ENCODE data around the gene CDHR2.

The CDHR2 gene

DNA sequence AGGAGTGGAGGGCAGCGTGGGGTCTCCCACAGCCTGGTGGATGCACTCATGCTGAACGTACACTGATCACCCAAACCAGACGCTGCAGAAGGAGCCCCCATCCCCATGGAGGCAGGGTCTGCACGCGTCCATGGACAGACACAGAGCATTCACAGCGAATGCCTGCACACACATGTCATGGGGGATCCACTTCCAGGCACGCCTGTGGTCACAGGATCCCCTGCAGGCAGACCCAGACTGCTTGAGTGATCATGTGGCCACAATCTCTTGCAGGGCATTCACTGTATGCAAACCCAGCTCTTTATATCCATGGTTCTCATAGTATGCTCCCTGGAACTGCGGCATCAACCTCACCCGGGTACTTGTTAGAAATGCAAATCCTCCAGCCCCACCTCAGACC, 75.8 kb downstream of the CDHR2 start:
- Histone ChIP-seq H3K4me1 (ENCODE audit: control insufficient read depth, insufficient read depth, low read length) (peaks cover 13% of the 10 kb centered on the region), H3K4me3 (ENCODE audit: low read length) (no peak overlapping the region), H3K27me3 (ENCODE audit: control insufficient read depth, insufficient read depth, low read length) (peaks cover 82% of the 10 kb centered on the region)

DNA sequence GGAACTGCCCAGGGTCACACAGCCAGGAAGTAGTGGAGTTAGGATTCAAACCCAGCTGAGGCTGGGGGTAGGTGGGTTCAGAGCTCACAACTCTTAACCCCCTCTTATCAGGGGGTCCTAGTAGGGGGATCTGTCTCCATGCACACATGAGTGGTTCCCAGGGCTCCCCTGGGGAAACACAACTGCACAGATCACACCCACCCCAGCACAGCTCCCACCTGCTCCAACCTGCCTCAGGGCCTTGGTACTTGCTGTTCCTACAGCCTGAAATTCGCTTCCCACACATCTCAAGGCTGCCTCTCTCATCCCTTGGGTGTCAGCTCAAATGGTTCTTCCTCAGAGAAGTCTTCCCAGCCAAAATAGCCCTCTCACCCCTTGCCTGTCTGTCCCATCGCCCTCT, 76.4 kb downstream of the CDHR2 start:
- peaks cover 14% of the 10 kb centered on the region for H3K4me1 ChIP-seq (ENCODE audit: control insufficient read depth, insufficient read depth, low read length)
- H3K9me3 ChIP-seq (ENCODE audit: control insufficient read depth, low read length): no peaks in the 10 kb centered on the region
- peaks cover 82% of the 10 kb centered on the region for H3K27me3 ChIP-seq (ENCODE audit: control insufficient read depth, insufficient read depth, low read length)
- H3K9ac ChIP-seq (ENCODE audit: low read length): no peak overlapping the region
- H3K4me3 ChIP-seq (ENCODE audit: low read length): no peak overlapping the region
- no peaks in the 10 kb centered on the region for H3K36me3 ChIP-seq (ENCODE audit: control insufficient read depth, insufficient read depth, low read length)

More for the DNA sequence above, 75.8 kb downstream of the CDHR2 start:
- Histone ChIP-seq H3K9ac (ENCODE audit: low read length) (no peak overlapping the region), H3K9me3 (ENCODE audit: control insufficient read depth, low read length) (no peaks in the 10 kb centered on the region), H3K36me3 (ENCODE audit: control insufficient read depth, insufficient read depth, low read length) (no peaks in the 10 kb centered on the region)

DNA sequence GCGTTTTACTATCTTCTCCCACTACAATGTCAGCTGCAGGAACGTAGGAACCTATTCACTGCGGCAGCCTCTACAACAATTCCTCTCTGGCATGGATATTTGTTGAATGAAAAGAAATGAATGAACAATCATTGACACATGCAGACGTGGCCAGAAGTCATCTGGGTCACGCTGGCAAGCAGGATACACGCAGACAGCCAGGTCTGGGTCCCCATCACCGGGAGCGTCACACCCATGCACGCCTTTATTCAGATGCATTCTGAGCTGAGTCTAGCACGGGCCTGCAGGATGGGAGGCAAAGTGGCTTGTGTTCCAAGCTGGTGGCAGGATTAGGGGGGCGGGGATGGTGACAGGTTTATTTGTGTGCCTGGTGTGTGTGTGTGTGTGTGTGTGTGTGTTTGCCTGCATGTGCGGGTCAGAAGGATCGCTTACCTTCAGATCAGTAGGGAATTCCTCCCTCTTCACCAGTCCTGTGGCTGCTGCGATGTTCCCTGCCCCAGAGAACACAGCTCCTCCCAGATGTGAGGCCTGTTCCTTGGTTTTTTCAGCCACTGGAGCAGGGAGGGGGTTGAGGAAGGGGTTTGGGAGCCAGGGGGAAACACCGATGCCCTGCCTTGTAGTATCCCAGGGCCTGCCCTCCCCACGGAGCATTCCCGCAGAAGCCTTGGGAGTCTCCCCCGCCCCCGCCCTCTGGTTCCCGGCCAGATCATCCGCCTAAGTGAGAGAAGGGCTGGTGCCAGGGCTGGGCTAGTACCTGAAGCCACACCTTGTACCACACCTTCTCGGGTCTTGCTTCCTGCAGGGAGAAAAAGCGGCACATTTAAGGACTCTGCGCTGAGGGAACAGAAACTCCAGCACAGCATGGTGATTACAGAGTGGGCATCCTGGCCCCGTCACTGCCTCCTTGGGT, 77.1 kb downstream of the CDHR2 start:
- peaks cover 82% of the 10 kb centered on the region for H3K27me3 ChIP-seq (ENCODE audit: control insufficient read depth, insufficient read depth, low read length)
- no peaks in the 10 kb centered on the region for H3K9me3 ChIP-seq (ENCODE audit: control insufficient read depth, low read length)
- peaks cover 21% of the 10 kb centered on the region for H3K4me1 ChIP-seq (ENCODE audit: control insufficient read depth, insufficient read depth, low read length)
- no peak overlapping the region for H3K4me3 ChIP-seq (ENCODE audit: low read length)
- no peak overlapping the region for H3K9ac ChIP-seq (ENCODE audit: low read length)
- no peaks in the 10 kb centered on the region for H3K36me3 ChIP-seq (ENCODE audit: control insufficient read depth, insufficient read depth, low read length)

DNA sequence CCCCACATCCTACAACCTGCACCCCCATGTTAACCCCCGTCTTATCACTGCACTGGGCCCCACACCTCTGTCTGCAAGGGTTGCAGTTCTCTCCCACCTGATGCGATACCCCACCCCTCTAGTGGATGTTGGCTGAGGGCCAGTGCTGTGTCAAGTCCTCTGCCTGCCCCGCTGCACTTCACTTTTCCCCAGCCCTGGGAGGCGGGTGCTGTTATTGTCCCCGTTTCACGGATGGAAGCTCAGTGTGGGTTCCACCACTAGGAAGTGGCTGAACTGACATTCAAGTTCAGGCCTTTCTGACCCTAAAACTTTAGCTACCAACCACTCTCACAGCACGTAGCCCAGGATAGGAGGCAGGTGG, 77.7 kb downstream of the CDHR2 start:
- Histone ChIP-seq H3K4me3 (ENCODE audit: low read length) (no peak overlapping the region), H3K27me3 (ENCODE audit: control insufficient read depth, insufficient read depth, low read length) (peaks cover 82% of the 10 kb centered on the region), H3K4me1 (ENCODE audit: control insufficient read depth, insufficient read depth, low read length) (peaks cover 21% of the 10 kb centered on the region), H3K9ac (ENCODE audit: low read length) (no peak overlapping the region), H3K9me3 (ENCODE audit: control insufficient read depth, low read length) (no peaks in the 10 kb centered on the region), H3K36me3 (ENCODE audit: control insufficient read depth, insufficient read depth, low read length) (no peaks in the 10 kb centered on the region)

DNA sequence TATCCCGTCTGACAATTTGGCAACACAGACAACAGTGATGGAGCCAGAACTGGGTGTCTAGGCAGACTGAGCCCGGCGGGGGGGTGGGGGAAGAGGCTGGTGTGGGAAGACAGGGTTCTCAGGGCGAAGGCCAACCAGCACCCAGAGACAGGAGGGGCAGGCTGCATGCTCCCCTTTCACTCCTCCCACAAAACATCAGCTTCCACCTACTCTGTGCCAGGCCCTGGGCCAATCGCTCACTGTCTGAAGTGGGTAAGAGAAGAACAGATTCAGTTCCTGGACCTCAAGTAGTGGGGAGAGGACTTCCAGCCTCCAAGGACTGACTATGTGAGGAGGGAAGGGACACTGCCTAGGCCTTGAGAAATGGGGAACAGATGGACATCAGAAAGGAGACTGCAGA, 78.4 kb downstream of the CDHR2 start:
- Histone ChIP-seq H3K9ac (ENCODE audit: low read length) (no peak overlapping the region), H3K27me3 (ENCODE audit: control insufficient read depth, insufficient read depth, low read length) (peaks cover 77% of the 10 kb centered on the region), H3K9me3 (ENCODE audit: control insufficient read depth, low read length) (no peaks in the 10 kb centered on the region), H3K36me3 (ENCODE audit: control insufficient read depth, insufficient read depth, low read length) (no peaks in the 10 kb centered on the region), H3K4me3 (ENCODE audit: low read length) (no peak overlapping the region), H3K4me1 (ENCODE audit: control insufficient read depth, insufficient read depth, low read length) (peaks cover 21% of the 10 kb centered on the region)

DNA sequence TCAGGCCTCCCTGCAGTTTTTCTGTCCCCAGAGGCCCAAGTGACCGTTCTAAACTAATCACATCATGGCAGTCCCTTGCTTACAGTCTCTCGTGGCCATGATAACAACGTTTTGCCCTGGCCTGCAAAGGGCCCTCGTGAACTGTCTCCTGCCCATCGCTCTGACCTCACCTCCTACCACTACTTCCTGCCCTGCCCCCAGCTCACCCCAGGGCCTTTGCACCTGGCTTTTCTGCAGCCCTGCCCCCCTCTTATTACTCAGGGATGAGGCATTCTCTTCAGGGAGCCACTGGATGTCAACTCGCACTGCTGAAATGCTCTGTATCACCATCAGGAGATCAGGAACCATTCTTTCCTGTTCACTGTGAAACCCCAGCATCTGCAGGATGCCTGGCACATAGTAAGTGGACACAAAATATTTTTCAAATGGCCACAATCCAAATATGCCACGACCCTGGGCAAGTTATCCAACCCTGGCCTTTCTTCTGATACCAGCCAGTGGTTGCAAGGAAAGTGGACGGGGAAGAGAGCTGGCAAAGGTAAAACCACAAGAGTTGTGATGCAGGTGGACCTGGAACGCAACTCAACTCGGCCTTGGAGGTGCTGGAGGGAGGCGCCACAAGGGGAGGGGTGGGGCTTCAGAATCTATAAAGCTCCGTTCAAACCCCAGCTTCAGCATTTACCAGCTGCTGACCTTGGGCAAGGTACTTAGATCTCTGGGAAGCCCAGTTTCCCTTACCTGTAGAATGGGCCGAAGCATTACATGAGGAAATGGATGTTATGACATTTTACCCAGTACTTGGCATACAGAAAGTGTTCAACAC, 79.5 kb downstream of the CDHR2 start:
- Histone ChIP-seq H3K36me3 (ENCODE audit: control insufficient read depth, insufficient read depth, low read length) (no peaks in the 10 kb centered on the region), H3K9ac (ENCODE audit: low read length) (no peak overlapping the region), H3K4me1 (ENCODE audit: control insufficient read depth, insufficient read depth, low read length) (peaks cover 21% of the 10 kb centered on the region), H3K9me3 (ENCODE audit: control insufficient read depth, low read length) (no peaks in the 10 kb centered on the region), H3K4me3 (ENCODE audit: low read length) (no peak overlapping the region), H3K27me3 (ENCODE audit: control insufficient read depth, insufficient read depth, low read length) (peaks cover 86% of the 10 kb centered on the region)

DNA sequence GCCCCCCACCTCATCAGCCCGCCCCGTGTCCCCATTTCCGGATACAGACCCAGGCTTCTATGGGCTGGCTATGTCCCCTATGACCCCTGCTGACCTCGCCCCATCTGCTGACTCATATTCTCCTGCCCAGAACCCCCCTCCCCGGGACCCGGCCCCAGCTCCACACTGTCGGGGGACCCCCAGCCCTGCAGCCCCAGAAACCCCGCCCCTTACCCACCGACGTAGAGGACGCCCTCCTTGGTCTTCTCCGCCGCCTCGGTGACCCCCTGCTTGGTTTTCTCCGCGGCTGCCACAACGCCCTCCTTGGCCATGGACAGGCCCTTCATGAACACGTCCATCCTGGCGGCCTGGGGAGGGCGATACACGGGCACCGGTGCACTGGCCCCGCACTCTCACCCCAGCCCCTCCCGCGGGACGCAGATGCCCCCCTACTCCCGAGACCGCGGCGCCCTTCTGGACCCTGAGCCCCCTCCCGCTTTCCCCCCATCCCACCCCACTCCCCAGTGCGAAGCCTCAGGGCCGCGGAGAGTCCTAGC, 80.2 kb downstream of the CDHR2 start:
- no peak overlapping the region for H3K4me3 ChIP-seq (ENCODE audit: low read length)
- H3K36me3 ChIP-seq (ENCODE audit: control insufficient read depth, insufficient read depth, low read length): no peaks in the 10 kb centered on the region
- no peaks in the 10 kb centered on the region for H3K9me3 ChIP-seq (ENCODE audit: control insufficient read depth, low read length)
- no peak overlapping the region for H3K9ac ChIP-seq (ENCODE audit: low read length)
- H3K4me1 ChIP-seq (ENCODE audit: control insufficient read depth, insufficient read depth, low read length): peaks cover 21% of the 10 kb centered on the region
- H3K27me3 ChIP-seq (ENCODE audit: control insufficient read depth, insufficient read depth, low read length): peaks cover 89% of the 10 kb centered on the region

DNA sequence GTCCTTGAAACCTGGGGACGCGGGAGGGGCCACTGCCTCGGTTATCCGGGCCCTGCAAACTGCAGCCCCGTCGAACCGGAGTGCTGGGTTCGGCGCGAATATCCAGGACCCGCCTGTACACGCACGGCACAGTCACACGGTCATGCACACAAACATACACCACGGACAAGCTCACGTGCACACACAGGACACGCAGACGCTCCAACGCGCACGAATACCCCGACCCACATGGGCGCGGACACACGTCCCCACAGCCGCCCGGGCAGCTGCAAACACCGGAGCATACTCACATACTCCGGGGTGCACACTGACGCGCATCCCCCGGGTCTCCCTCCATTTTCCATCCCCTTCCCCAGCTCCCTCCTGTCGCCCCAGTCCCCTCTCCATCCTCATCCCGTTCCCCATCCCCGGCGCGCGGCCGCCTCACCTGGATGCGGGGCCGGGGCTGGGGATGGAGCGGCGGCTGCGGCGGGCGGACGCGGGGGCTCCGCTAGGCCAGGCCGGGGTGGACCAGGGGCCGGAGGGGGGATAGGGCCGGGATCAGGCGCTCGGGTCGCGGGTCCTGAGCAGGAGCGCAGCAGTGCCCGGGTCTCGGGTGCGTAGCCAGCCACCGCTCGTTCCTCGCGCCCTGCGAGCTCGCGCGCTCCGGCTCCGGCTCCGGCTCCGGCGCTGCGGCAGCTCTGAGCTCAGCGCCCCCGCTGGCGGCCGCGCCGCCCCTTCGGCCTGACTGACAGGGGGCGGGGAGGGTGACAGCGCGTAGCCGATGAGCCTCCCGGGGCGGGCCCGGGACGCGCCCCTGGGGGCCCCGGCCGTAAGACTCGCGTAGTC, 80.9 kb downstream of the CDHR2 start, which contains the start of the genes EIF4E1B and SNCB:
Gene EIF4E1B, plus strand, starts transcription at position 823 of the 828 bp plus-strand sequence. CDS start 12,113 bp downstream, outside the sequence.
Gene SNCB, minus strand, starts transcription at position 682 of the 828 bp plus-strand sequence. CDS start 880 bp downstream, outside the sequence.
- peaks cover 88% of the 10 kb centered on the region for H3K27me3 ChIP-seq (ENCODE audit: control insufficient read depth, insufficient read depth, low read length)

DNA sequence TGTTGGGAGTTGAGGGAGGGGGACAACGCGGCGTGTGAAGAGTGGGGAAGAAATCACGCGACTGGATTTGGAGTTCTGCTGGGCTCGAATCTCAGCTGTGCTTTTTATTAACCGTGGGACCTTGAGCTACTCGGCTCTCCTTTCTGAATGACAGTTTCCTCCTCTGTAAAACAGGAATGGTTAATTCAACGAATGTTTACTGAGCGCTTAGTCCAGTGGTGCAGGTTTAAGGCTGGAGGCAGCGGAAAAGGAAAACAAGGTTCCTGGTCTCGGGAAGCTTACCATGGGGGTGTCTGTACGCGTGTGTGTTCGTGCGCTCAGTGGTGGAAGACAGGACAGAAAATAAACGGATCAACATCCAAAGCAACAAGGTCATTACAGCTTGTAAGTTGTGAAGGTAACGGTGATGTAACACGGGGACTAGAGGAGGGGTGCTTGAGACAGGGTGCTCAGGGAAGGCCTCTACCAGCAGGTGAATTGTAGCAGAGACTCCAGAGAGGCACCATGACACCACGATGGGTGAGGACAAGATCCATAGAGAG, 81.6 kb downstream of the CDHR2 start:
- Histone ChIP-seq H3K9ac (ENCODE audit: low read length) (no peak overlapping the region), H3K4me1 (ENCODE audit: control insufficient read depth, insufficient read depth, low read length) (peaks cover 21% of the 10 kb centered on the region), H3K36me3 (ENCODE audit: control insufficient read depth, insufficient read depth, low read length) (no peaks in the 10 kb centered on the region), H3K27me3 (ENCODE audit: control insufficient read depth, insufficient read depth, low read length) (peaks cover 86% of the 10 kb centered on the region), H3K4me3 (ENCODE audit: low read length) (no peak overlapping the region), H3K9me3 (ENCODE audit: control insufficient read depth, low read length) (no peaks in the 10 kb centered on the region)

More for the DNA sequence above, 80.9 kb downstream of the CDHR2 start, which contains the start of the genes EIF4E1B and SNCB:
- Histone ChIP-seq H3K9ac (ENCODE audit: low read length) (no peak within 1 kb of the TSS), H3K36me3 (ENCODE audit: control insufficient read depth, insufficient read depth, low read length) (no peaks in the 10 kb centered on the region), H3K4me3 (ENCODE audit: low read length) (no peak within 1 kb of the TSS), H3K4me1 (ENCODE audit: control insufficient read depth, insufficient read depth, low read length) (peaks cover 21% of the 10 kb centered on the region), H3K9me3 (ENCODE audit: control insufficient read depth, low read length) (no peaks in the 10 kb centered on the region)

DNA sequence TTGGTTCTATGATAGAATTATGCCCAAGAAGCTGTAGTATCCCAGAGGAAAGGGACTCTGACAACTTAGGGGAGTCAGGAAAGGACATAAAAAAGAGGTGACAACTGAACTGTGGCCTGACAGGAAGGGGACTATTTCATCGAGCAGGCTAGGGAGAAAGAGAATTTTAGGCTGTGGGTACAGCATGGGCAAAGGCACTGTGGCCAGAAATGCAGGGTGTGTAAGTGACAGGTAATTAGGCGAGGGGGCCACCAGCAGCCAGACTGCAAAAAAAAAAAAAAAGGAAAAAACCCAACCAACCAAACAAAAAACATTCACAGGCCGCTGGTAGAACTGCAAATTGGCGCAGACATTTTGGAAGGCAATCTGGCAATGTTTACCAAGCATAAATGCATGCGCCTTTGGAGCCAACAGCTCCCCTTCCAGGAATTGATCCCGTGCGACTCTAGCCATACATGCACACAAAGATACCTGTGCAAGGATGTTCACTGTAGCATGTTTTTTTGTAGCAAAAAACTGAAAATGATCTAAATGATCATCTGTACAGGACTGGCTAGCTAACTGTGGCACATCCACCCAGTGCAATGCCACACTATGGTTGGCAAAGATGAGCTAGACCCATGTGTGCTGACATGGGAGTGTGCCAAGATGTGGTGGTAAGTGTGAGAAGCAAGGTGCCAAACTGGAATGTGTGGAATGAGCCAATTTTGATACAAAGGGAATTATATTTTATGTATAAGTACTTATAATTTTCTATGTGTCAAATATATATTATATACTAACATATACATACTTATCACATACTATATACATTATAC, 82.5 kb downstream of the CDHR2 start:
- Histone ChIP-seq H3K9ac (ENCODE audit: low read length) (no peak overlapping the region), H3K27me3 (ENCODE audit: control insufficient read depth, insufficient read depth, low read length) (peaks cover 78% of the 10 kb centered on the region), H3K9me3 (ENCODE audit: control insufficient read depth, low read length) (no peaks in the 10 kb centered on the region)

More for the DNA sequence above, 82.5 kb downstream of the CDHR2 start:
- H3K4me1 ChIP-seq (ENCODE audit: control insufficient read depth, insufficient read depth, low read length): peaks cover 15% of the 10 kb centered on the region
- no peaks in the 10 kb centered on the region for H3K36me3 ChIP-seq (ENCODE audit: control insufficient read depth, insufficient read depth, low read length)
- no peak overlapping the region for H3K4me3 ChIP-seq (ENCODE audit: low read length)
